Middle frontal gyrus (tissue), 1 donor: Measurements from ENCODE around the gene SCUBE3.

Experiments used
- DNase-seq: peaks from one replicate; pipeline ENCODE4 v3.0.0-alpha.2; 2015; ENCODE audit warnings: low spot score; ENCODE audit errors: extremely low spot score

Gene SCUBE3

GRCh38 chr6:35209622-35210247, 4.0 kb upstream of the SCUBE3 start:
- no peak for DNase-seq

- DNase-seq = no peak
These were observed 411 bp upstream of the SCUBE3 start for GRCh38 chr6:35213298-35213791.

GRCh38 chr6:35214869-35215664, 1.3 kb downstream of the SCUBE3 start:
- no peak for DNase-seq

GRCh38 chr6:35215665-35216411, 2.1 kb downstream of the SCUBE3 start:
- DNase-seq = no peak

GRCh38 chr6:35216412-35216732, 2.6 kb downstream of the SCUBE3 start:
- no peak for DNase-seq

GRCh38 chr6:35216851-35217811, 3.4 kb downstream of the SCUBE3 start:
- no peak for DNase-seq

GRCh38 chr6:35218021-35218420, 4.3 kb downstream of the SCUBE3 start:
- DNase-seq = no peak

GRCh38 chr6:35218456-35218855, 4.7 kb downstream of the SCUBE3 start:
- DNase-seq = no peak

- no peak for DNase-seq
These were observed 6.0 kb downstream of the SCUBE3 start for GRCh38 chr6:35219683-35220326.

GRCh38 chr6:35220711-35221110, 7.0 kb downstream of the SCUBE3 start:
- DNase-seq = no peak

- DNase-seq = no peak
These were observed 9.6 kb downstream of the SCUBE3 start for GRCh38 chr6:35223396-35223795.

- no peak for DNase-seq
These were observed 11.0 kb downstream of the SCUBE3 start for GRCh38 chr6:35224720-35225119.

GRCh38 chr6:35228481-35228880, 14.7 kb downstream of the SCUBE3 start:
- no peak for DNase-seq

- no peak for DNase-seq
These were observed 15.5 kb downstream of the SCUBE3 start for GRCh38 chr6:35229304-35229703.

GRCh38 chr6:35230498-35230897, 16.7 kb downstream of the SCUBE3 start:
- no peak for DNase-seq

GRCh38 chr6:35230950-35231349, 17.2 kb downstream of the SCUBE3 start:
- no peak for DNase-seq

- DNase-seq = no peak
These were observed 17.8 kb downstream of the SCUBE3 start for GRCh38 chr6:35231563-35231962.

GRCh38 chr6:35234901-35235300, 21.1 kb downstream of the SCUBE3 start:
- DNase-seq = no peak

GRCh38 chr6:35236223-35236622, 22.5 kb downstream of the SCUBE3 start:
- DNase-seq = no peak

- no peak for DNase-seq
These were observed 23.7 kb downstream of the SCUBE3 start for GRCh38 chr6:35237476-35237875.
